ENCODE data around the gene RASGRP1. TPM values are rescaled to one million over a fixed set of nuclear protein-coding genes. Genes with fewer than 3 reads are reported as not detected.

RASGRP1 gene
- total RNA-seq: 0.12 and 0.22 TPM in 2 replicates

DNA sequence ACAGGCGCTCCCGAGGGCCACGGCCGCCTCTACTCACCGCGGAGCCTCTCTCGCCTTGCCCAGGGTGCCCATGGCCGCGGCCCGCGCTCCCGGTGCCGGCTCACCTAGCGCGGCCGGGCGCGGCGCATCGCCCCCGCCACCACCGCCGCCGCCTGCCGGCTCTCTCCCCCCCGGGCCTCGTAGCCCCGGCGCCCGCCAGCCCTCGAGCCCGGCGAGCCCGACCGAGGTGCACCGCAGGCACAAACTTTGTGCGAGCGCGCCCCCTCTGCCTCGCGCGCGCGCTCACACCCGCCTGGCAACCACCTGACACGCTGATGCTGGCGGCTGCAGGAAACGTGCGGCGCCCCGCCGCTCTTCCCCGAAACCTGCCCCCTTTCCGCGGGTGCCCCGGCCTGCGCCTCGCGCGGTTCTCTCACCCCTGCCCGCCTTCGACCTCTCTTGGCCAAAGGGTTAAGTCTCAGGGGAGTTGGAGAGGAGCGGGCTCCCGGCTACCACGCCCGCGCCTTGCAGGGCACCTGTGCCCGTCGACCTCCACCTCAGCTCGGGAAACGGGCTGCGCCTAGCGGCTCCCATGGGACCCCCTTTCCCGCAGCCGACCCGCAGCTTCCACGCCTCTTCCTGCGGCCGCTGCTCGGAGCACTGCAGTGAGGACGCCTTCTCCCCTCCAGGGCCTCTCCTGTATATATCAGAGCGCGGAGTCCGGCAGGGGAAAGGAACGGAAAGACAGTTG, at the start of gene RASGRP1:
Gene RASGRP1 (minus strand): TSS at position 258 of the 730 bp plus-strand sequence. CDS start 186 bp downstream, at position 72.

GRCh38 chr15:38453971-38454695, 110.5 kb downstream of the RASGRP1 start, which contains the start of gene FAM98B:
TSS of gene FAM98B (plus strand) at chr15:38454127. CDS start at chr15:38454162, 35 bp downstream.

Other genes starting within 250 kb of the RASGRP1 start
- gene FAM98B, start 110.7 kb downstream of the RASGRP1 start, total RNA-seq: 8.1 and 11.0 TPM in 2 replicates

Data from uterine smooth muscle cell (primary cell).